Kidney (tissue), 14 donors: ENCODE results near the gene EML6. TPM values are rescaled to one million over a fixed set of nuclear protein-coding genes. Genes with fewer than 3 reads are reported as not detected.
"Not testable (repeated sequence)": the region's sequence is repeated elsewhere in the genome, so short reads cannot be mapped to it uniquely, and the experiment has no call there.

ENCODE experiments used
- DNase-seq, 5 donors: peaks; one replicate each; pipeline ENCODE4 v3.0.0-alpha.2; 2013 to 2020
- FAIRE-seq: peaks from 2 replicates; lab custom pipeline; 2012; peaks lifted over from hg19 to GRCh38; lab: Jason Lieb, UNC
- H3K27ac ChIP-seq, 2 donors: one replicate each; pipeline ENCODE4 v1.7.0; 2013; ENCODE audit warnings: low read depth in 2 of 2, low read length in 2 of 2, inconsistent platforms in 1 of 2
- H3K27me3 ChIP-seq: one replicate; pipeline ENCODE4 v1.7.1; 2013; ENCODE audit warnings: low read length, inconsistent platforms; ENCODE audit not compliant: control insufficient read depth, insufficient read depth
- H3K36me3 ChIP-seq, 3 donors: one replicate each; pipeline versions ENCODE4 v1.7.0 to v1.7.1; 2013; ENCODE audit warnings: low read length in 3 of 3, control low read depth in 1 of 3, inconsistent platforms in 1 of 3; ENCODE audit not compliant: insufficient read depth in 3 of 3, control insufficient read depth in 2 of 3
- H3K4me1 ChIP-seq, 3 donors: one replicate each; pipeline versions ENCODE4 v1.7.0 to v1.7.1; 2013; ENCODE audit warnings: low read length in 3 of 3, inconsistent platforms in 1 of 3, low read depth in 1 of 3; ENCODE audit not compliant: control insufficient read depth in 2 of 3, insufficient read depth in 2 of 3
- H3K4me3 ChIP-seq, 3 donors: one replicate each; pipeline versions ENCODE4 v1.7.0 to v1.8.1; 2013; ENCODE audit warnings: low read length in 3 of 3, control low read depth in 1 of 3, inconsistent platforms in 1 of 3
- H3K9ac ChIP-seq, 3 donors: one replicate each; pipeline versions ENCODE4 v1.7.0 to v1.7.1; 2013; ENCODE audit warnings: low read length in 3 of 3, control low read depth in 1 of 3, inconsistent platforms in 1 of 3
- H3K9me3 ChIP-seq, 3 donors: one replicate each; pipeline versions ENCODE4 v1.7.0 to v1.7.1; 2013; ENCODE audit warnings: low read length in 3 of 3, control low read depth in 1 of 3, inconsistent platforms in 1 of 3; ENCODE audit not compliant: control insufficient read depth in 2 of 3, insufficient read depth in 1 of 3
- CTCF ChIP-seq: IDR thresholded peaks from 3 replicates; pipeline ENCODE4 v1.5.1; 2012; ENCODE audit warnings: mild to moderate bottlenecking, moderate library complexity, borderline replicate concordance; ENCODE audit not compliant: insufficient read depth; ENCODE audit errors: extremely low read depth
- intact Hi-C: fragments of 100-400 bp; cut with DNase I; formaldehyde crosslinking; loops from one replicate; pipeline ENCODE4 v1.11.1; 2022
- polyA plus RNA-seq: library from polyadenylated mRNA; stranded (reverse); fragments of 350-450 nt; fragmentation: Illumina TruSeq; extraction: RNeasy Lipid Tissue Mini Kit (QIAGEN cat#74804); gene quantifications from one replicate; pipeline ENCODE4 v1.2.3, GENCODE V29; 2014; ENCODE audit warnings: low read depth, low replicate concordance; ENCODE audit not compliant: insufficient read depth
- total RNA-seq: library from RNA; stranded (reverse); fragmentation: NEBNext Ultra II Directional; extraction: Animal tissue kit (Norgen Biotek cat#: 25700); gene quantifications from one replicate; pipeline ENCODE4 v1.2.1, GENCODE V29; 2021
- donor health status: control.
- donor health status: control.
- donor health status: control.
- donor health status: control.
- donor health status: control.
- donor health status: DM: yes; HTN: yes; CAD: no.
- donor health status: Normal renal cell carcinoma (clear cell type).

Gene EML6
- total and polyA plus RNA-seq, 2 donors from 2014 or later, result 1.7 to 3.1 TPM

GRCh38 chr2:54984476-54984875 lies 261.0 kb downstream of the EML6 start:
- no peak overlapping the region for H3K9ac ChIP-seq
- H3K36me3 ChIP-seq, result peaks cover 2 to 14% (median 7%) of the 10 kb centered on the region in 3 donors
- peaks cover 0 to 7% (median 4%) of the 10 kb centered on the region in 3 donors for H3K4me1 ChIP-seq
- DNase-seq, result no peak
- no peaks in the 10 kb centered on the region for H3K9me3 ChIP-seq
- no peak for FAIRE-seq
- intact Hi-C loops, result no loop called here
- no peak overlapping the region for H3K27ac ChIP-seq
- no peaks in the 10 kb centered on the region for H3K27me3 ChIP-seq
- no peak overlapping the region for H3K4me3 ChIP-seq
- TF ChIP-seq CTCF, result no peak

- H3K36me3 ChIP-seq, result peaks cover 2 to 14% (median 7%) of the 10 kb centered on the region in 3 donors
- DNase-seq, result peak in 1 of 5 donors; percentile 35
- no peak overlapping the region for H3K4me3 ChIP-seq
- no peak for FAIRE-seq
- H3K27ac ChIP-seq, result no peak overlapping the region
- H3K9ac ChIP-seq, result no peak overlapping the region
- H3K9me3 ChIP-seq, result no peaks in the 10 kb centered on the region
- intact Hi-C loops, result no loop called here
- no peaks in the 10 kb centered on the region for H3K27me3 ChIP-seq
- peaks cover 0 to 10% (median 4%) of the 10 kb centered on the region in 3 donors for H3K4me1 ChIP-seq
- no peak for TF ChIP-seq CTCF
These were observed 262.8 kb downstream of the EML6 start for GRCh38 chr2:54986264-54986663.

GRCh38 chr2:54988612-54989011 lies 265.1 kb downstream of the EML6 start:
- Histone ChIP-seq H3K4me3 (no peak overlapping the region), H3K27ac (no peak overlapping the region), H3K9ac (no peak overlapping the region), H3K9me3 (no peaks in the 10 kb centered on the region), H3K36me3 (peaks cover 2 to 14% (median 7%) of the 10 kb centered on the region in 3 donors), H3K27me3 (no peaks in the 10 kb centered on the region), H3K4me1 (peaks cover 0 to 10% (median 7%) of the 10 kb centered on the region in 3 donors)
- FAIRE-seq (no peak), DNase-seq (no peak)
- TF ChIP-seq CTCF, result no peak
- intact Hi-C loops, result no loop called here

GRCh38 chr2:54990694-54991093 lies 267.2 kb downstream of the EML6 start:
- intact Hi-C loops, H3K4me1 ChIP-seq: not testable (repeated sequence)

More at GRCh38 chr2:54990694-54991093, 267.2 kb downstream of the EML6 start:
- H3K27me3 ChIP-seq, H3K27ac ChIP-seq, FAIRE-seq, H3K9me3 ChIP-seq, H3K4me3 ChIP-seq, H3K9ac ChIP-seq: not testable (repeated sequence)
- DNase-seq, result peak in 1 of 5 donors; percentile 22
- H3K36me3 ChIP-seq, result peaks cover 2 to 11% (median 7%) of the 10 kb centered on the region in 3 donors
